Liver (tissue), 9 donors: Measurements from ENCODE around the gene PIP5K1C. TPM values are rescaled to one million over a fixed set of nuclear protein-coding genes. Genes with fewer than 3 reads are reported as not detected.

Source experiments
- DNase-seq: peaks from one replicate; pipeline ENCODE4 v3.0.0-alpha.2; 2017; ENCODE audit warnings: low spot score
- H3K27ac ChIP-seq, 2 donors: one replicate each; pipeline ENCODE4 v1.7.0; 2013; ENCODE audit warnings: inconsistent platforms in 2 of 2, low read length in 2 of 2, control low read depth in 1 of 2, low read depth in 1 of 2, mild to moderate bottlenecking in 1 of 2
- H3K27me3 ChIP-seq, 4 donors: one replicate each; pipeline versions ENCODE4 v1.6.1 to v1.7.0; 2013; ENCODE audit warnings: low read length in 3 of 4, inconsistent platforms in 1 of 4, mild to moderate bottlenecking in 1 of 4, moderate library complexity in 1 of 4; ENCODE audit not compliant: control insufficient read depth in 4 of 4, insufficient read depth in 4 of 4
- H3K36me3 ChIP-seq, 4 donors: one replicate each; pipeline versions ENCODE4 v1.6.1 to v1.7.0; 2013; ENCODE audit warnings: low read length in 3 of 4, mild to moderate bottlenecking in 3 of 4, low read depth in 1 of 4, moderate library complexity in 1 of 4; ENCODE audit not compliant: control insufficient read depth in 4 of 4, insufficient read depth in 3 of 4
- H3K4me1 ChIP-seq, 4 donors: one replicate each; pipeline versions ENCODE4 v1.6.1 to v1.7.0; 2013; ENCODE audit warnings: low read length in 3 of 4, mild to moderate bottlenecking in 3 of 4, moderate library complexity in 1 of 4; ENCODE audit not compliant: control insufficient read depth in 4 of 4, insufficient read depth in 4 of 4
- H3K4me3 ChIP-seq, 3 donors: one replicate each; pipeline versions ENCODE4 v1.6.1 to v1.7.0; 2013; ENCODE audit warnings: low read length in 3 of 3, control low read depth in 1 of 3, low read depth in 1 of 3, mild to moderate bottlenecking in 1 of 3
- H3K9ac ChIP-seq, 2 donors: one replicate each; pipeline ENCODE4 v1.7.0; 2013; ENCODE audit warnings: low read length in 2 of 2, mild to moderate bottlenecking in 2 of 2, moderate library complexity in 2 of 2, control low read depth in 1 of 2, low read depth in 1 of 2
- H3K9me3 ChIP-seq, 4 donors: one replicate each; pipeline versions ENCODE4 v1.6.1 to v1.7.0; 2013; ENCODE audit warnings: low read length in 3 of 4; ENCODE audit not compliant: control insufficient read depth in 4 of 4
- EGR1 ChIP-seq, 2 donors: IDR thresholded peaks; 2 replicates each; pipeline ENCODE4 v1.6.1; 2016 to 2018; ENCODE audit warnings: antibody characterized with exemption in 2 of 2, low read depth in 2 of 2
- FOXA1 ChIP-seq: IDR thresholded peaks from 2 replicates; pipeline ENCODE4 v1.6.1; 2016; ENCODE audit warnings: antibody characterized with exemption
- FOXA2 ChIP-seq: IDR thresholded peaks from 2 replicates; pipeline ENCODE4 v1.6.1; 2016; ENCODE audit warnings: antibody characterized with exemption
- GABPA ChIP-seq, 2 donors: IDR thresholded peaks in 1 of 2; conservative IDR thresholded peaks in 1 of 2; 2 replicates each; pipeline ENCODE4 v1.6.1; 2016; ENCODE audit warnings: antibody characterized with exemption in 2 of 2, mild to moderate bottlenecking in 1 of 2, moderate library complexity in 1 of 2
- HNF4A ChIP-seq, 2 donors: conservative IDR thresholded peaks; 2 replicates each; pipeline ENCODE4 v1.6.1; 2016; ENCODE audit warnings: antibody characterized with exemption in 2 of 2, mild to moderate bottlenecking in 2 of 2
- HNF4G ChIP-seq: IDR thresholded peaks from 2 replicates; pipeline ENCODE4 v1.6.1; 2016; ENCODE audit warnings: antibody characterized with exemption
- JUND ChIP-seq, 2 donors: IDR thresholded peaks; 2 replicates each; pipeline ENCODE4 v1.6.1; 2016; ENCODE audit warnings: antibody characterized with exemption in 2 of 2
- NR2F2 ChIP-seq: IDR thresholded peaks from 2 replicates; pipeline ENCODE4 v1.6.1; 2016; ENCODE audit warnings: antibody characterized with exemption
- RAD21 ChIP-seq, 2 donors: IDR thresholded peaks; 2 replicates each; pipeline ENCODE4 v1.6.1; 2016; ENCODE audit warnings: antibody characterized with exemption in 2 of 2, mild to moderate bottlenecking in 2 of 2
- RXRA ChIP-seq, 2 donors: IDR thresholded peaks; 2 replicates each; pipeline ENCODE4 v1.6.1; 2017 to 2018; ENCODE audit warnings: antibody characterized with exemption in 2 of 2, mild to moderate bottlenecking in 1 of 2
- SP1 ChIP-seq: IDR thresholded peaks from 2 replicates; pipeline ENCODE4 v1.6.1; 2018; ENCODE audit warnings: antibody characterized with exemption, mild to moderate bottlenecking
- TAF1 ChIP-seq: conservative IDR thresholded peaks from 2 replicates; pipeline ENCODE4 v1.6.1; 2016; ENCODE audit warnings: antibody characterized with exemption, mild to moderate bottlenecking
- YY1 ChIP-seq: IDR thresholded peaks from 2 replicates; pipeline ENCODE4 v1.6.1; 2016; ENCODE audit warnings: antibody characterized with exemption, mild to moderate bottlenecking
- WGBS: extraction: QIAGEN DNeasy Blood & Tissue Kit; methylation state at CpG from one replicate; pipeline ENCODE4 v1.1.7; 2013; 5-methylcytosine and 5-hydroxymethylcytosine counted together
- polyA plus RNA-seq, 2 donors: library from polyadenylated mRNA; stranded (reverse) in 1 of 2; unstranded in 1 of 2; fragments of 200-250 nt in 1 of 2; fragments of >200 nt in 1 of 2; fragmentation: Nextera tagmentation in 1 of 2; extraction: Ambion mirVana in 1 of 2; gene quantifications; one replicate each; pipeline versions ENCODE4 v1.2.1 to v1.2.3, GENCODE V29; 2013 to 2015
- total RNA-seq, 2 donors: library from RNA; depleted of rRNA; stranded (reverse); fragments of >200 nt; gene quantifications; one replicate each; pipeline ENCODE4 v1.2.3, GENCODE V29; 2014
- TF ChIP-seq, protein P1 (sequence below): IDR thresholded peaks from 2 replicates; pipeline ENCODE4 v1.6.1; 2016; ENCODE audit warnings: antibody characterized with exemption, mild to moderate bottlenecking
- TF ChIP-seq, protein P2 (sequence below): IDR thresholded peaks from 2 replicates; pipeline ENCODE4 v1.6.1; 2016; ENCODE audit warnings: antibody characterized with exemption
- TF ChIP-seq, protein P3 (sequence below): fragments of 150-350 bp; IDR thresholded peaks from 2 replicates; pipeline ENCODE4 v1.5.1; 2017; ENCODE audit warnings: improper control_type of control experiment, low read depth, low read length; ENCODE audit not compliant: missing input control
- TF ChIP-seq, protein P4 (sequence below): IDR thresholded peaks from 2 replicates; pipeline ENCODE4 v1.6.1; 2016; ENCODE audit warnings: antibody characterized with exemption
- TF ChIP-seq, protein P5 (sequence below): IDR thresholded peaks from 2 replicates; pipeline ENCODE4 v1.6.1; 2016; ENCODE audit warnings: antibody characterized with exemption
- donor health status: healthy.
- donor health status: healthy.
- donor health status: healthy.
- donor health status: healthy.
- donor health status: healthy.

PIP5K1C gene
- total and polyA plus RNA-seq, 4 donors, result 1.8 to 7.4 (median 6.0) TPM

DNA sequence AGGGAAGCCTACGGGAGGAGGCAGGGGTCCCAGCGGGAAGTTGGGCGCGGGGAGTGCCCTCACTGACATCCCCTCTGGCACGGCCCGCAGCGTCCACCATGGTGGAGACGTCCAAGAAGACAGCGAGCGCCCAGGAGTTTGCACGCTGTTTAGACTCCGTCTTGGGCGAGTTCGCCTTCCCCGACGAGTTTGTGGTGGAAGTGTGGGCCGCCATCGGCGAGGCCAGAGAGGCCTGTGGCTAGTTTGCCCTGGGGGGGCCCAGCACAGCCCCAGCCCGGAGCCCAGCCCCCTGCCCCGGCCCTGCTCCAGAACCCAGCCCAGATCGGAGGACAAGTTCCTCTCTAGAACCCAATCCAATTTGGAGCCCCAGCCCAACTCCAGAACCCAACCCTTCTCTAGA lies 110.3 kb downstream of the PIP5K1C start:
- DNase-seq, result no peak
- H3K27me3 ChIP-seq, result no peaks in the 10 kb centered on the region
- H3K4me3 ChIP-seq, result no peak overlapping the region
- H3K27ac ChIP-seq, result no peak overlapping the region
- 95% methylated on average over 22 of the region's 22 CpGs for WGBS
- no peaks in the 10 kb centered on the region for H3K36me3 ChIP-seq
- peaks cover 0 to 6% (median 3%) of the 10 kb centered on the region in 4 donors for H3K4me1 ChIP-seq
- H3K9ac ChIP-seq, result no peak overlapping the region
- TF ChIP-seq YY1 (no peak), NR2F2 (no peak)
- no peaks in the 10 kb centered on the region for H3K9me3 ChIP-seq

DNA sequence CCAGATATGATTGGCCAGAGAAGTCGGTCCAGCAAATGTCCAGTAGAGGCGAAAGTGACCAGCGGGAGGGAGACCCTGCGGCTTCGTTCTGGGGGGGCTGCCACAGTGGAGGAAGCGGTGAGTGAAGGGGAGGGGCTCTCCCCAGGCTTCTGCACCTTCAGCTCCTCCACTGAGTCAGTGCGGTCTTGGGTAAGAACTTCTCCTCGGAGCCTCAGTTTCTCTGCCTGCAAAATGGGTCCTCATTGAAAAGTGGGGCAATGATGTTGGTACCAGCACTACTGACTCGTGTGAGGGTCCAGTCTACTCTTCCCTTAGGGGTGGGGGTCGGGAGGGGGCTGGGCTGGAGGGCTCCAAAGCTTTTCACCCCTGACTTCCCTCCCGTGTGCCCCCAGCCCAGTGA lies 110.8 kb downstream of the PIP5K1C start:
- no peaks in the 10 kb centered on the region for H3K9me3 ChIP-seq
- H3K9ac ChIP-seq, result no peak overlapping the region
- TF ChIP-seq FOXA1 (no peak), FOXA2 (no peak), HNF4G (no peak)
- 82% methylated on average over 11 of the region's 11 CpGs for WGBS
- H3K4me1 ChIP-seq, result peaks cover 0 to 6% (median 3%) of the 10 kb centered on the region in 4 donors
- H3K27ac ChIP-seq, result no peak overlapping the region
- H3K27me3 ChIP-seq, result no peaks in the 10 kb centered on the region
- no peaks in the 10 kb centered on the region for H3K36me3 ChIP-seq
- no peak for DNase-seq
- H3K4me3 ChIP-seq, result no peak overlapping the region

DNA sequence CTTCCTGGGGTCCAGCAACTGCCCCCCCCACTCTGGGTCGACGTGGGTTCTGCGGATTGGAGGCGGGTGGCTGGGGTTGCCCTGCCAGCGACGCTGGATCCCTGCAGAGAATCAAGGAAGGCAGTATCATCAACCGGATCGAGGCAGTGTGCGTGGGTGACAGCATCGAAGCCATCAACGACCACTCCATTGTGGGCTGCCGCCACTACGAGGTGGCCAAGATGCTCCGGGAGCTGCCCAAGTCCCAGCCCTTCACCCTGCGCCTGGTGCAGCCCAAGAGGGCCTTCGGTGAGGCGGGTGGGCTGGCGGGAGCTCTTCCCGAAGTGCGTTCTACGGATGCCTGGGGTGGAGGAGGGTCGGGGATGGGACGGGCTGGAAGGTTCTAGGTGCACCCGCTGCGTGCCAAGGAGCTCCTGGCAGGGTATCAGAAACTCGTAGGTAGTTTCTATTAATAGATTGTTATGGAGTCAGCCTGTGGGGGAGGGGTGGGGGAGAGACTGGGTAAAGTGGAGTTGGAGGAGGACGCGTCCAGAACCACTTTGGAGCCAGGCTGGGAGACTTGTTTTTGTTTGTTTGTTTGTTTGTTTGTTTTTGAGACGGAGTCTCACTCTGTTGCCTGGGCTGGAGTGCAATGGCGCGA lies 113.4 kb downstream of the PIP5K1C start:
- Histone ChIP-seq H3K27ac (no peak overlapping the region), H3K27me3 (no peaks in the 10 kb centered on the region), H3K9ac (no peak overlapping the region), H3K36me3 (no peaks in the 10 kb centered on the region), H3K9me3 (no peaks in the 10 kb centered on the region), H3K4me3 (no peak overlapping the region), H3K4me1 (peaks cover 0 to under 1% (median under 1%) of the 10 kb centered on the region in 4 donors)
- WGBS, result 63% methylated on average over 31 of the region's 31 CpGs
- TF ChIP-seq, protein P1, sequence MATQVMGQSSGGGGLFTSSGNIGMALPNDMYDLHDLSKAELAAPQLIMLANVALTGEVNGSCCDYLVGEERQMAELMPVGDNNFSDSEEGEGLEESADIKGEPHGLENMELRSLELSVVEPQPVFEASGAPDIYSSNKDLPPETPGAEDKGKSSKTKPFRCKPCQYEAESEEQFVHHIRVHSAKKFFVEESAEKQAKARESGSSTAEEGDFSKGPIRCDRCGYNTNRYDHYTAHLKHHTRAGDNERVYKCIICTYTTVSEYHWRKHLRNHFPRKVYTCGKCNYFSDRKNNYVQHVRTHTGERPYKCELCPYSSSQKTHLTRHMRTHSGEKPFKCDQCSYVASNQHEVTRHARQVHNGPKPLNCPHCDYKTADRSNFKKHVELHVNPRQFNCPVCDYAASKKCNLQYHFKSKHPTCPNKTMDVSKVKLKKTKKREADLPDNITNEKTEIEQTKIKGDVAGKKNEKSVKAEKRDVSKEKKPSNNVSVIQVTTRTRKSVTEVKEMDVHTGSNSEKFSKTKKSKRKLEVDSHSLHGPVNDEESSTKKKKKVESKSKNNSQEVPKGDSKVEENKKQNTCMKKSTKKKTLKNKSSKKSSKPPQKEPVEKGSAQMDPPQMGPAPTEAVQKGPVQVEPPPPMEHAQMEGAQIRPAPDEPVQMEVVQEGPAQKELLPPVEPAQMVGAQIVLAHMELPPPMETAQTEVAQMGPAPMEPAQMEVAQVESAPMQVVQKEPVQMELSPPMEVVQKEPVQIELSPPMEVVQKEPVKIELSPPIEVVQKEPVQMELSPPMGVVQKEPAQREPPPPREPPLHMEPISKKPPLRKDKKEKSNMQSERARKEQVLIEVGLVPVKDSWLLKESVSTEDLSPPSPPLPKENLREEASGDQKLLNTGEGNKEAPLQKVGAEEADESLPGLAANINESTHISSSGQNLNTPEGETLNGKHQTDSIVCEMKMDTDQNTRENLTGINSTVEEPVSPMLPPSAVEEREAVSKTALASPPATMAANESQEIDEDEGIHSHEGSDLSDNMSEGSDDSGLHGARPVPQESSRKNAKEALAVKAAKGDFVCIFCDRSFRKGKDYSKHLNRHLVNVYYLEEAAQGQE, result no peak
- no peak for TF ChIP-seq JUND (IDR thresholded peaks at IDR 0.05)
- TF ChIP-seq GABPA (IDR thresholded peaks at IDR 0.05 in 1 of 2, conservative IDR thresholded peaks at IDR 0.05 in 1 of 2), result no peak
- no peak for TF ChIP-seq FOXA1
- TF ChIP-seq EGR1 (IDR thresholded peaks at IDR 0.05; ENCODE audit: low read depth in 2 of 2), result no peak
- no peak for TF ChIP-seq HNF4G
- no peak for TF ChIP-seq NR2F2
- no peak for TF ChIP-seq HNF4A (conservative IDR thresholded peaks at IDR 0.05)
- TF ChIP-seq, protein P2, sequence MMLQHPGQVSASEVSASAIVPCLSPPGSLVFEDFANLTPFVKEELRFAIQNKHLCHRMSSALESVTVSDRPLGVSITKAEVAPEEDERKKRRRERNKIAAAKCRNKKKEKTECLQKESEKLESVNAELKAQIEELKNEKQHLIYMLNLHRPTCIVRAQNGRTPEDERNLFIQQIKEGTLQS, result no peak
- TF ChIP-seq FOXA2, result no peak
- no peak for TF ChIP-seq TAF1
- TF ChIP-seq, protein P3, sequence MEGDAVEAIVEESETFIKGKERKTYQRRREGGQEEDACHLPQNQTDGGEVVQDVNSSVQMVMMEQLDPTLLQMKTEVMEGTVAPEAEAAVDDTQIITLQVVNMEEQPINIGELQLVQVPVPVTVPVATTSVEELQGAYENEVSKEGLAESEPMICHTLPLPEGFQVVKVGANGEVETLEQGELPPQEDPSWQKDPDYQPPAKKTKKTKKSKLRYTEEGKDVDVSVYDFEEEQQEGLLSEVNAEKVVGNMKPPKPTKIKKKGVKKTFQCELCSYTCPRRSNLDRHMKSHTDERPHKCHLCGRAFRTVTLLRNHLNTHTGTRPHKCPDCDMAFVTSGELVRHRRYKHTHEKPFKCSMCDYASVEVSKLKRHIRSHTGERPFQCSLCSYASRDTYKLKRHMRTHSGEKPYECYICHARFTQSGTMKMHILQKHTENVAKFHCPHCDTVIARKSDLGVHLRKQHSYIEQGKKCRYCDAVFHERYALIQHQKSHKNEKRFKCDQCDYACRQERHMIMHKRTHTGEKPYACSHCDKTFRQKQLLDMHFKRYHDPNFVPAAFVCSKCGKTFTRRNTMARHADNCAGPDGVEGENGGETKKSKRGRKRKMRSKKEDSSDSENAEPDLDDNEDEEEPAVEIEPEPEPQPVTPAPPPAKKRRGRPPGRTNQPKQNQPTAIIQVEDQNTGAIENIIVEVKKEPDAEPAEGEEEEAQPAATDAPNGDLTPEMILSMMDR, result no peak
- no peak for TF ChIP-seq RAD21 (IDR thresholded peaks at IDR 0.05)
- TF ChIP-seq SP1, result no peak
- TF ChIP-seq YY1, result no peak
- TF ChIP-seq, protein P4, sequence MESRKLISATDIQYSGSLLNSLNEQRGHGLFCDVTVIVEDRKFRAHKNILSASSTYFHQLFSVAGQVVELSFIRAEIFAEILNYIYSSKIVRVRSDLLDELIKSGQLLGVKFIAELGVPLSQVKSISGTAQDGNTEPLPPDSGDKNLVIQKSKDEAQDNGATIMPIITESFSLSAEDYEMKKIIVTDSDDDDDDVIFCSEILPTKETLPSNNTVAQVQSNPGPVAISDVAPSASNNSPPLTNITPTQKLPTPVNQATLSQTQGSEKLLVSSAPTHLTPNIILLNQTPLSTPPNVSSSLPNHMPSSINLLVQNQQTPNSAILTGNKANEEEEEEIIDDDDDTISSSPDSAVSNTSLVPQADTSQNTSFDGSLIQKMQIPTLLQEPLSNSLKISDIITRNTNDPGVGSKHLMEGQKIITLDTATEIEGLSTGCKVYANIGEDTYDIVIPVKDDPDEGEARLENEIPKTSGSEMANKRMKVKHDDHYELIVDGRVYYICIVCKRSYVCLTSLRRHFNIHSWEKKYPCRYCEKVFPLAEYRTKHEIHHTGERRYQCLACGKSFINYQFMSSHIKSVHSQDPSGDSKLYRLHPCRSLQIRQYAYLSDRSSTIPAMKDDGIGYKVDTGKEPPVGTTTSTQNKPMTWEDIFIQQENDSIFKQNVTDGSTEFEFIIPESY, result no peak
- TF ChIP-seq, protein P5, sequence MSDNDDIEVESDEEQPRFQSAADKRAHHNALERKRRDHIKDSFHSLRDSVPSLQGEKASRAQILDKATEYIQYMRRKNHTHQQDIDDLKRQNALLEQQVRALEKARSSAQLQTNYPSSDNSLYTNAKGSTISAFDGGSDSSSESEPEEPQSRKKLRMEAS, result no peak
- TF ChIP-seq RXRA (IDR thresholded peaks at IDR 0.05), result no peak
- no peak for DNase-seq
